HepG2 (cell line): ENCODE data around the gene FUT3. TPM values are rescaled to one million over a fixed set of nuclear protein-coding genes. Genes with fewer than 3 reads are reported as not detected.

Source experiments
- ADNP ChIP-seq: sonication (generic); formaldehyde crosslinking; IDR thresholded peaks from 2 replicates; pipeline ENCODE4 v1.4.0; 2020; ENCODE audit warnings: missing genetic modification reagents
- AGO1 ChIP-seq: fragments of 200-400 bp; formaldehyde crosslinking; IDR thresholded peaks from 2 replicates; pipeline ENCODE4 v1.6.1; 2017; ENCODE audit warnings: mild to moderate bottlenecking, low read depth, low read length, moderate library complexity; ENCODE audit not compliant: poor library complexity, severe bottlenecking
- AGO2 ChIP-seq: fragments of 200-400 bp; formaldehyde crosslinking; optimal IDR thresholded peaks from 2 replicates; pipeline ENCODE3; 2017; ENCODE audit warnings: mild to moderate bottlenecking, low read depth, low read length, moderate library complexity
- AKAP8 ChIP-seq: sonication (generic); formaldehyde crosslinking; IDR thresholded peaks from 2 replicates; pipeline ENCODE4 v1.5.1; 2020; ENCODE audit warnings: mild to moderate bottlenecking, missing genetic modification reagents
- GLI4 ChIP-seq: sonication (generic); formaldehyde crosslinking; IDR thresholded peaks from 2 replicates; pipeline ENCODE4 v1.5.1; 2020; ENCODE audit warnings: missing genetic modification reagents, mild to moderate bottlenecking, moderate library complexity, borderline replicate concordance
- MZF1 ChIP-seq: sonication (generic); formaldehyde crosslinking; IDR thresholded peaks from 2 replicates; pipeline ENCODE4 v1.8.1; 2023; ENCODE audit warnings: mild to moderate bottlenecking, missing genetic modification reagents, borderline replicate concordance
- NFKBIZ ChIP-seq: IDR thresholded peaks from 2 replicates; pipeline ENCODE4 v1.6.1; 2018; ENCODE audit warnings: missing genetic modification reagents, missing compliant biosample characterization
- TARDBP ChIP-seq: sonication (generic); formaldehyde crosslinking; IDR thresholded peaks from 2 replicates; pipeline ENCODE4 v1.8.0; 2022; ENCODE audit warnings: mild to moderate bottlenecking, missing genetic modification reagents
- ZNF383 ChIP-seq: sonication (generic); formaldehyde crosslinking; IDR thresholded peaks from 2 replicates; pipeline ENCODE4 v1.4.0; 2020; ENCODE audit warnings: missing genetic modification reagents, mild to moderate bottlenecking, borderline replicate concordance
- ZNF431 ChIP-seq: sonication (generic); formaldehyde crosslinking; IDR thresholded peaks from 2 replicates; pipeline ENCODE4 v1.9.0; 2022; ENCODE audit warnings: missing genetic modification reagents, low read depth, mild to moderate bottlenecking, borderline replicate concordance
- ZNF44 ChIP-seq: sonication (generic); formaldehyde crosslinking; IDR thresholded peaks from 2 replicates; pipeline ENCODE4 v1.5.1; 2020; ENCODE audit warnings: mild to moderate bottlenecking, missing genetic modification reagents
- ZNF460 ChIP-seq: sonication (generic); formaldehyde crosslinking; IDR thresholded peaks from 2 replicates; pipeline ENCODE4 v1.5.1; 2020; ENCODE audit warnings: missing genetic modification reagents, mild to moderate bottlenecking, borderline replicate concordance
- ZNF703 ChIP-seq: sonication (generic); formaldehyde crosslinking; IDR thresholded peaks from 2 replicates; pipeline ENCODE4 v1.5.1; 2020; ENCODE audit warnings: missing genetic modification reagents, mild to moderate bottlenecking, moderate library complexity, borderline replicate concordance
- ZSCAN20 ChIP-seq: sonication (generic); formaldehyde crosslinking; IDR thresholded peaks from 2 replicates; pipeline ENCODE4 v1.4.0; 2020; ENCODE audit warnings: missing genetic modification reagents, mild to moderate bottlenecking, borderline replicate concordance
- polyA plus RNA-seq, 8 experiments: library from polyadenylated mRNA; depleted of rRNA in 3 of 8; stranded (reverse) in 7 of 8; unstranded in 1 of 8; fragments of >200 nt; fragmentation: Illumina TruSeq in 4 of 8; extraction: Trizol in 4 of 8; gene quantifications; 2 replicates each; pipeline versions ENCODE4 v1.2.1 to v1.2.3, GENCODE V29; 2011 to 2016; ENCODE audit warnings: low read depth in 4 of 8, missing spikeins in 1 of 8, mixed read lengths in 1 of 8; ENCODE audit not compliant: insufficient read depth in 1 of 8
- total RNA-seq, 5 experiments: library from RNA; depleted of rRNA; stranded (reverse); fragments of >200 nt; fragmentation: Illumina TruSeq; extraction: Trizol; gene quantifications; 2 replicates each; pipeline ENCODE4 v1.2.3, GENCODE V29; 2016; ENCODE audit warnings: low read depth in 1 of 5
- TF ChIP-seq, protein P1 (sequence below): sonication (generic); formaldehyde crosslinking; IDR thresholded peaks from 2 replicates; pipeline ENCODE4 v1.4.0; 2020; ENCODE audit warnings: low read depth, mild to moderate bottlenecking, missing genetic modification reagents
- TF ChIP-seq, protein P2 (sequence below), 2 experiments: fragments of 450-650 bp in 1 of 2; sonication (generic) in 1 of 2; formaldehyde crosslinking in 1 of 2; IDR thresholded peaks; 2 replicates each; pipeline versions ENCODE4 v1.6.1 to v1.8.0; 2016 to 2022; ENCODE audit warnings: antibody characterized with exemption in 1 of 2, mild to moderate bottlenecking in 1 of 2, missing genetic modification reagents in 1 of 2
- TF ChIP-seq, protein P3 (sequence below): sonication (generic); formaldehyde crosslinking; conservative IDR thresholded peaks from 2 replicates; pipeline ENCODE4 v1.8.0; 2022; ENCODE audit warnings: mild to moderate bottlenecking, moderate library complexity, missing genetic modification reagents

FUT3 gene
- total and polyA plus RNA-seq, 2 of the 13 experiments (the other 11 are each of a cell fraction or from before 2014, with no cell fraction given) = 0.53 to 1.1 TPM

DNA sequence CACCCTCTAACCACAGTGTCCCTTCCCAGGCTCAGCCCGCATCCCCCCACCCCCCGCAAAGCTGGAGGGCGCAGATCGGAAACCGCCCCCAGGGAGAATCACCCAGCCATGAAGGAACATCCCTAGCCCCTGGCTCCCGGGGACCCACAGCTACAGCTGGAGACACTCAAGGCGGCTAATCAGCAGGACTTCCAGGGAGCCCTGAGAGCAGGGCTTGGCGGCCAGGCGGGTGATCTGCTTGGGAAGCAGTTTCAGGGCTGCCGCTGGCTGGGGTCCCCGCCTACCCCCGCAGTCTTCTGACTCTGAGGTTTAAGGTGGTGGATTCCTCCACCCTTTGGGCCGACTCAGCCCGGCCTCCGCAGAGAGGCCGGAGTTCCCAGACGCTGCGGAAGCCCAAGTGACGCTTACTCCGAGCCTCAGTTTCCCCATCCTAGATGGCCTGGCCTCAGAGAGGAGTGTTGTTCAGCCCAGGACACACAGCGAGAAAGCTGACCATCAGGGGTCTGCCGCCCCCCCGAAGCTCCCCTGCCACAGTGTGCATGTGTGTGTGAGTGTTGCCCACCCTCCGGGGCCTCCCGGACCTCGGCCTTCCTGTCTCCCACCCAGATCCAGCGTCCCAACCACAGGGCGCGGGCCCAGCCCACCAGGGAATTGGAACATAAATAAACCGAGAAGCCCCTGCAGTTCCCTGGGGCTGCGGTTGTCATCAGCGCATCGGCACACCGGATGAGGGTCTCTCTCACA lies 21.5 kb downstream of the FUT3 start (continued):
- TF ChIP-seq, protein P1, sequence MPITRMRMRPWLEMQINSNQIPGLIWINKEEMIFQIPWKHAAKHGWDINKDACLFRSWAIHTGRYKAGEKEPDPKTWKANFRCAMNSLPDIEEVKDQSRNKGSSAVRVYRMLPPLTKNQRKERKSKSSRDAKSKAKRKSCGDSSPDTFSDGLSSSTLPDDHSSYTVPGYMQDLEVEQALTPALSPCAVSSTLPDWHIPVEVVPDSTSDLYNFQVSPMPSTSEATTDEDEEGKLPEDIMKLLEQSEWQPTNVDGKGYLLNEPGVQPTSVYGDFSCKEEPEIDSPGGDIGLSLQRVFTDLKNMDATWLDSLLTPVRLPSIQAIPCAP (CRISPR knock-in tag) = no peak
- TF ChIP-seq ZNF44 (CRISPR knock-in tag) = no peak
- TF ChIP-seq MZF1 (CRISPR knock-in tag) = no peak
- peak; percentile 76; the same call in 1 of the 2 replicates for TF ChIP-seq AKAP8 (CRISPR knock-in tag)
- TF ChIP-seq ZNF383 (CRISPR knock-in tag) = no peak
- TF ChIP-seq ZNF431 (CRISPR knock-in tag) = no peak
- no peak for TF ChIP-seq ZNF460 (CRISPR knock-in tag)
- TF ChIP-seq, protein P2, sequence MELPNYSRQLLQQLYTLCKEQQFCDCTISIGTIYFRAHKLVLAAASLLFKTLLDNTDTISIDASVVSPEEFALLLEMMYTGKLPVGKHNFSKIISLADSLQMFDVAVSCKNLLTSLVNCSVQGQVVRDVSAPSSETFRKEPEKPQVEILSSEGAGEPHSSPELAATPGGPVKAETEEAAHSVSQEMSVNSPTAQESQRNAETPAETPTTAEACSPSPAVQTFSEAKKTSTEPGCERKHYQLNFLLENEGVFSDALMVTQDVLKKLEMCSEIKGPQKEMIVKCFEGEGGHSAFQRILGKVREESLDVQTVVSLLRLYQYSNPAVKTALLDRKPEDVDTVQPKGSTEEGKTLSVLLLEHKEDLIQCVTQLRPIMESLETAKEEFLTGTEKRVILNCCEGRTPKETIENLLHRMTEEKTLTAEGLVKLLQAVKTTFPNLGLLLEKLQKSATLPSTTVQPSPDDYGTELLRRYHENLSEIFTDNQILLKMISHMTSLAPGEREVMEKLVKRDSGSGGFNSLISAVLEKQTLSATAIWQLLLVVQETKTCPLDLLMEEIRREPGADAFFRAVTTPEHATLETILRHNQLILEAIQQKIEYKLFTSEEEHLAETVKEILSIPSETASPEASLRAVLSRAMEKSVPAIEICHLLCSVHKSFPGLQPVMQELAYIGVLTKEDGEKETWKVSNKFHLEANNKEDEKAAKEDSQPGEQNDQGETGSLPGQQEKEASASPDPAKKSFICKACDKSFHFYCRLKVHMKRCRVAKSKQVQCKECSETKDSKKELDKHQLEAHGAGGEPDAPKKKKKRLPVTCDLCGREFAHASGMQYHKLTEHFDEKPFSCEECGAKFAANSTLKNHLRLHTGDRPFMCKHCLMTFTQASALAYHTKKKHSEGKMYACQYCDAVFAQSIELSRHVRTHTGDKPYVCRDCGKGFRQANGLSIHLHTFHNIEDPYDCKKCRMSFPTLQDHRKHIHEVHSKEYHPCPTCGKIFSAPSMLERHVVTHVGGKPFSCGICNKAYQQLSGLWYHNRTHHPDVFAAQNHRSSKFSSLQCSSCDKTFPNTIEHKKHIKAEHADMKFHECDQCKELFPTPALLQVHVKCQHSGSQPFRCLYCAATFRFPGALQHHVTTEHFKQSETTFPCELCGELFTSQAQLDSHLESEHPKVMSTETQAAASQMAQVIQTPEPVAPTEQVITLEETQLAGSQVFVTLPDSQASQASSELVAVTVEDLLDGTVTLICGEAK (IDR thresholded peaks at IDR 0.05) = no peak
- TF ChIP-seq, protein P2 (CRISPR knock-in tag; IDR thresholded peaks at IDR 0.05) = no peak
- TF ChIP-seq AGO1 = peak; percentile 60
- no peak for TF ChIP-seq GLI4 (CRISPR knock-in tag)
- peak; percentile 43 for TF ChIP-seq AGO2
- TF ChIP-seq TARDBP (CRISPR knock-in tag) = no peak
- no peak for TF ChIP-seq NFKBIZ
- TF ChIP-seq, protein P3, sequence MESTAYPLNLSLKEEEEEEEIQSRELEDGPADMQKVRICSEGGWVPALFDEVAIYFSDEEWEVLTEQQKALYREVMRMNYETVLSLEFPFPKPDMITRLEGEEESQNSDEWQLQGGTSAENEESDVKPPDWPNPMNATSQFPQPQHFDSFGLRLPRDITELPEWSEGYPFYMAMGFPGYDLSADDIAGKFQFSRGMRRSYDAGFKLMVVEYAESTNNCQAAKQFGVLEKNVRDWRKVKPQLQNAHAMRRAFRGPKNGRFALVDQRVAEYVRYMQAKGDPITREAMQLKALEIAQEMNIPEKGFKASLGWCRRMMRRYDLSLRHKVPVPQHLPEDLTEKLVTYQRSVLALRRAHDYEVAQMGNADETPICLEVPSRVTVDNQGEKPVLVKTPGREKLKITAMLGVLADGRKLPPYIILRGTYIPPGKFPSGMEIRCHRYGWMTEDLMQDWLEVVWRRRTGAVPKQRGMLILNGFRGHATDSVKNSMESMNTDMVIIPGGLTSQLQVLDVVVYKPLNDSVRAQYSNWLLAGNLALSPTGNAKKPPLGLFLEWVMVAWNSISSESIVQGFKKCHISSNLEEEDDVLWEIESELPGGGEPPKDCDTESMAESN (CRISPR knock-in tag) = no peak
- TF ChIP-seq ZSCAN20 (CRISPR knock-in tag) = no peak
- TF ChIP-seq ADNP (CRISPR knock-in tag) = peak; percentile 74
- no peak for TF ChIP-seq ZNF703 (CRISPR knock-in tag)
